HG03342 (cell line): Measurements from ENCODE around the gene SH3RF3.
A peak's percentile ranks its signal among the peaks of the same experiment; 100 is the strongest.
"Not testable (repeated sequence)": the region's sequence is repeated elsewhere in the genome, so short reads cannot be mapped to it uniquely, and the experiment has no call there.

ENCODE experiments used
- ATAC-seq: cut with Tn5 transposase; IDR thresholded peaks from one replicate; pipeline ENCODE4 v1.9.1; 2021; ENCODE audit warnings: mild to moderate bottlenecking, moderate library complexity; ENCODE audit not compliant: unreplicated experiment

Gene SH3RF3

DNA sequence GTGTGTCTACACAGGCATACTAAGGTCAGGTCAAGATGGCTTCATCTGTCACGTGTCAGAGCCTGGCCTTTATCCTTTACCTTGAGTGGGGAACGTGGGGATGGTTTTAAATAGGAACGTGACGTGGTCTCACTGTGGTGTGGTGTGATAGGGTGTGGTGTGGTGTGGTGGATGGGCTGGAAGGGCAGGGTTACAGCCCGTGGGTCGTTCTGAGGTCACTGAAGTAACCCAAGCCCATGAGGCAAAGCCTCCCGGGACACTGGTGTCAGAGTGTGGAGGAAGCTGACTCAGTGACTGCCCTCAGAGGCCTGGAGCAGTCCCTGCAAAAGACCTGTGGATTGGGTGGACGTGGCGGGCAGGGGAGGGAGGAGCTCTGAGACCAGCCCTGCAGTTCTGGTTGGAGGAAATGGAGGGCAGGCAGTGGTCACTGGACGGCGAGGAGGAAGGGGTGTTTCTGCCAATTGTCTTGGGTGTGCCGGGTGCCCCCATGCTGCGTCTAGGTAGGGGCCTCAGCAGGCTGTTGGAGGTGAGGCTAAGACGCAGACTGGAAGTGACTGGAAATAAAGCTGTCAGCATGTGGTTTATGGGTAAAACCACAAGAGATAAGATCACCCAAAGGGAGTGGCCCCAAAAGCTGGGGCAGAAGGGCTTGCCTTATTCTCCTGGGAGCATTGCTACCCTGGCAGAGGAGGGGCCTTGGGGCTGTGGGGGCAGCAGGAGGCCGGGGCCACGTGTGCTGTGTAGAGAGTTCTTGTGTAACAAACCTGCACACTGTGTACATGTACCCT, 84.8 kb downstream of the SH3RF3 start:
- ATAC-seq, result peak; percentile 60

DNA sequence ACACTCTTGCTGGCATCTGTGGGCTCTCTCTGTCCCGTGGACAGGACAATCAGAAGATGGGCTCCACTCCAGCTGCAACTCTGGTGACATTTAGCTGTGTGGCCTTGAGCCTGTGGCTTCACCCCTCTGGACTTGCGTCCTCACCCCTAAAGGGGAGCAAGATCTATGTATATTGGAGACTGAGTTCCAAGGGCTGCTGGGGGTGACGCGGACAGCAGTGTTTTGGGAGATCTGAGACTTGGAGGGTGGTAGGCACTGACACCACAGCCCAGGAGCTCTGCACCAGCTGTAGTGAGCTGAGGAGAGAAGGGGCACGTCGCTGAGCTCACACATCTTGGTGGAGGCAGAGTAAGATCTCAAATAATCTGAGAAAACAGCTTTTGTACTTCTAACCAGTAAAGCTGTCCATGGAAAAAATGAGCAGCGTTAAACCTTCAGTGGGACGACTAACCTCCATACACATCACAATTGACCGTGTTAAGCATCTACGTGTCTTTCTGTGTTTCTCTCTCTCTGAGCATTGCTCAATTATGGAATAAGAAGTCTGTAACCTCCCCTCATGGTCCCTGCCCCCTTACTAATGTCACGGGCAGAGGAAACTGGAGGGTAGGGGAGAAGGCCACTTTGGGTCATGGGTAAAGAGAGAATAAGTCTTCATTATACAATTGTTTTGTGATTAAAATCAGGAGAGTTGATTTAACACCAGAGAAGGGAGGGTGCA, 85.8 kb downstream of the SH3RF3 start:
- no peak for ATAC-seq

DNA sequence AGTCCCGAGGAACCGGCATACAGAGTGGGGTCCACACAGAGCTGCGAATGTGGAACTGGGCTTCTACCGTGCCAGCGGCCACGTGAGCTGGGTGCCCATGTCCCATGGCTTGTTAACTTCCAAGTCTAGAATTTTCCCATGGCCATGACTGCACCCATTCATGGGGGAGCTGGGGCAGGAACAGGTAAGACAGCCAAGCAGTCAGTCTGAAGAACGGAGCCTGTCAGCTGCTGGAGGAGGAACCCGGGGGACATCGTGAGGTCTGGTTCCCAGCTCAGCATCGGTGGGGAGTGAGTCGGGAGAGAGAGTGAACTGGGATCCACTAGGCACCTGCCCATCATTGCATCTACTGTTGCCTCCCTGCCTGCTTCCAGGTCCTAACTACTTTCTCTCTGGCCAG, 86.9 kb downstream of the SH3RF3 start:
- ATAC-seq, result no peak

DNA sequence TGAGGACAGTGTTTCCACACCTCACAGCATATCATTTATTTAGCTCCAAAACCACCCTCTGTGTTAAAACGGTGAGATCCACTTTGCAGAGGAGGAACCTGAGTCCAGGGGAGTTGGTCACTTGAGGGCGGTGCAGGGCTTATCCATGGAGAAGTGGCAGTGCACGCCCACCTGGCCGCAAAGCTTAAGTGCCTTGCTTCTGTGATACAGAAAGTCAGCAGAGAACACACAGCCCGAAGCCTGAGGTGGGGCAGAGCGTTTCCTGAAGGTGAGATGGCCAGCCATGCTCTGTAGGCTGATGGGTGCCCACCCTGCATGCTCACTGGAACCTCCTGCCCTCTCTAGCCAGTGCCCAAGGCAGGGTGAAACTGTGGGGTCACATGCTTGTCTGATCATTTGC, 87.3 kb downstream of the SH3RF3 start:
- ATAC-seq, result no peak

DNA sequence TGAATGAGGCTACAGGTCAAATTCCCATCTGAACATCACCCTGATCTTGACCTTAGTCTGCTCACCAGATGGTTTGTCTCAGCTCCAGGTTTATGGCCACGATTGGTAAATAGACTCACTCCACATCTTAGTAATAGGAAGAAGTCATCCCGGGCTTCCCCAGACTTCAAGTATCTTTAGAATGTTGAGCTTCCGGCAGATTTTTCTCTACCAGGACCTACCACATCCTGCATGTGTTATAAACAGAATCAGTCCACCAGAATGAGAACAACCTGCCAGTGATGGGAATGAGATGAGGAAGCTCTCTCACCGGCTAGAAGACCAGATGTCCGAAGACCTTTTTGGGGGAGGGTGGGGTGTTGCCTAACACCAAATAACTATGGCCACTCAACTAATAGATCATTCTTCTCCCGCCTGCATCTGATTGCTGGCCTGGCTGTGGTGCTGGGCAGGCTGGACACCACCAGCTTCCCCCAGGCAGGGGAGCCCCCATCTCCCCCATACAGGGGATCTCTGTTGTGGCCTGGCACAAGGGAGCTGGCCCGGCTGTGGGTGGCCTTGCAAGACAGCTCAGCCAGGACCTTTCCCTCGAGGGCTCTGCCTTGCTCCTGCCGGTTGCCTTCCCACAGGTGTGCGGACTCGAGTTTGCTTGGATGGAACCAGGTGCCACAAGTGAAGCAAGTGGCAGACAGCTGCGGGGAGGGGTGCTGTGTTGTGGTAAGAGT, 88.5 kb downstream of the SH3RF3 start:
- ATAC-seq, result no peak

DNA sequence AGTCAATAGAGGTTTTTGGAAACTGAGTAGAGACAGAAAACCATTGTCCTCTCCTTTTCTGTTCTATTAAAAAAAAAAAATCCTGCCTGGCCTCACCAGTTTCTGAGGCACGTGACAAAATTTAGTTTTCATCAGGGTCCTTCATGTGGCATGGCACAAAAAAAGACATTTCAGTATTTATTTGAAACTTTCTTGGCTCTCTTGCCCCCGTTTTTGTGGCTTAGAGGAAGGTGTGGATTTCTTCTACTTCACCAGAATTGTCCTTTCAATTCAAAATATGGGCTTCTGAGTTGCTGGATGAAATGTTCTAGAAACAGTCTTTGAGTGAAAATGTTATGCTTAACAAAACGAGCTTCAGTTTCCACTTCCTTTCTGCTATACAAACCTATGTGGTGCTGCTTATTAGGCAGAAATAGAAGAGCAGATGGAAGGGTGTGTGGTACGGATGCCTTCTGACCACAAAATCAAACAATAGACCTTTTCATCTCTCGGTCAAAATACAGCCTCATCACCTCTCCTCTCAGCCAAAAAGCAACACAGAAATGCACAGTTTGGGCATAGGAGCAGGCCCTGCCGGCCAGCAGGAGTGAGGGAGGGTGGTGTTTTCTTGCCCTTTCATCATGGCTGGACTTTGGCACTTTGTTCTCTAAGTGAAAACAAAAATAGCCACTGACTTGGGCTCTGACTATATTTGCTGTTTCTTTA, 89.2 kb downstream of the SH3RF3 start:
- ATAC-seq, result no peak

DNA sequence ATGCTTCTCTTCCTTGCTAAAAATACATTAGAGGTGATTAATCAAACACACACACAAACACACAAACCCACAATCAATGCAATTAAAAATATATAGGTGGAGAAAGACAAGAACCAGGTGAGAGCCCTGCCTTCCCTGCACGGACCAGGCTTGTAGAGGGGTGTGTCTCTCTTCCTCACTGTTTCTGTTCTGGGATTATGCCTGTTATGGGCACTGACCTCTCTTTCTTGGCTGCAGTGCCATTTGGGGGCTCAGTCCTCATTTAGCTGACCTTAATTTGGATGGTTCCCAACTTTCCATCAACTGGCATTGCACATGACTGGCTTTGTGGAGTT, 89.8 kb downstream of the SH3RF3 start:
- ATAC-seq, result no peak

DNA sequence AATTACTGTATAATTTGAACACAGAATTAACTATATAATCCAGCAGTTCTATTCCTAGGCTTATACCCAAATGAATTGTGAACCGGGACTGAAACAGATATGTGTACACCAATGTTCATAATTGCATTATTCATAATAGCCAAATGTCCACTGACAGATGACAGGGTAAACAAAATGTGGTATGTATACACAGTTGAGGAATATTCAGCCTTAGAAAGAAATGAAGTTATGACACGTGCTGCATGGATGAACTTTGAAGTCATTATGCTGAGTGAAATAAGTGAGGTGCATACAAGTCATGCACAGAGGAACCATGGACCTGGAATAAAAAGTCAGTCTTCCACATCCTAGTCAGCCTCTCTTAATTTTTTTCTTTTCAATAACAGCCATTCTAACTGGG, 91.9 kb downstream of the SH3RF3 start:
- ATAC-seq, result no peak

DNA sequence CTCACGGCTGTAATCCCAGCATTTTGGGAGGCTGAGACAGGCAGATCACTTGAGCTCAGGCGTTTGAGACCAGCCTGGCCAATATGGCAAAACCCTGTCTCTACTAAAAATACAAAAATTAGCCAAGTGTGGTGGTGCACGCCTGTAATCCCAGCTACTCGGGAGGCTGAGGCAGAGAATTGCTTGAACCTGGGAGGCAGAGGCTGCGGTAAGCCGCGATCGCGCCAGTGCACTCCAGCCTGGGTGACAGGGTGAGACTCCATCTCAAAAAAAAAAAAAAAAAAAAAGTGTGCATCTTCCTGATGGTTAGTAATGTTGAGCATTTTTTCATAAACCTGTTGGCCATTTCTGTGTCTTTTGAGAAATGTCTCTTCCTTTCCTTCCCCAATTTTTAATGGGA, 92.3 kb downstream of the SH3RF3 start:
- not testable (repeated sequence) for ATAC-seq

DNA sequence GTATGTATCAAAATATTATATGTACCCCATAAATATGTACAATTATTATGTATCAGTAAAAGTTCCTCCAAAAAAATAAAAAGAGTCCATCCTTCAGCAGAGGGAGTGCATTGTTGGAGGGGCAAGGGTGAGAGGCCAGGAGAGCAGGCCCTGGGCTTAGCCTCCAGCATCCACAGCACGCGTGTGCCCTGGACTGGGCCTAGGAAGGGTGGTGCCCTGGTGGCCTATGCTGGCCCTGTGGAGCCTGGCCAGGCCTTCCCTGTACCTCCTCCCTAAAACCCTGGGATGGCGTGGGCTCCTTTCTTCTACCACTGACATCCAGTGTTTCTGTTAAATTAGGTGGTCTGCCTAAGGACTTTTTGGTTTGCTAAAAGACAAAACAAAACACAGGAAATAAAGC, 93.4 kb downstream of the SH3RF3 start:
- ATAC-seq, result no peak

DNA sequence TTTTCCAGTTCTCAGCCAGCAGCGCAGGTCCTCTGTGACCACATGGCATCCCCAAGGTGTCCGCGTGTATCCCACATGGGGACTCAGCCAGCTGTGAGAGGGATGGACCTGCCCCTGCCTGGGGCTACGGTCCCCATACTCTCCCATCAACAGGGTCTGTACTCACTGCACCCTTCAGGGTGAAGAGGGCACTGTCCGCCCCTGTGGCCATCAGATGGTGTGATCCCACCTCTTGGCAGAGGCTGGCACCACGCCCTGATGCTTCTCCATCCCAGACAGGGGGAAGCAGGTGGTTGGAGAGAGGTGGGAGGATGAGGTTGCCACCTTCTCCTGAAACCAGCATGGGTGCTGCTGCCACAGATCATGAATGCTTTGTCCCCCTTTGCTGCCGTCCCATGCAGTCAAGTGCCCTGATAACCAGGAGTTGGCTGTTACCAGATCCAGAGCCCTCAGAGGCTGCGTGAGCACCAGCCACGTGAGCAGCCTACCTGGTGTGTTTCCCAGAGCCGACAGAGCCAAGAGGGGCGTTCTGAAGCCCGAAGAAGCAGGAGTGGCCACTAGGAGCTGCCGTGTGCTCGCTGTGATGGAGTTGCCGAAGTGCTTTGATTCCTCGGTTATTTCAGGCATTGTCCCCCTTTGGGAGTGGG, 93.9 kb downstream of the SH3RF3 start:
- no peak for ATAC-seq

DNA sequence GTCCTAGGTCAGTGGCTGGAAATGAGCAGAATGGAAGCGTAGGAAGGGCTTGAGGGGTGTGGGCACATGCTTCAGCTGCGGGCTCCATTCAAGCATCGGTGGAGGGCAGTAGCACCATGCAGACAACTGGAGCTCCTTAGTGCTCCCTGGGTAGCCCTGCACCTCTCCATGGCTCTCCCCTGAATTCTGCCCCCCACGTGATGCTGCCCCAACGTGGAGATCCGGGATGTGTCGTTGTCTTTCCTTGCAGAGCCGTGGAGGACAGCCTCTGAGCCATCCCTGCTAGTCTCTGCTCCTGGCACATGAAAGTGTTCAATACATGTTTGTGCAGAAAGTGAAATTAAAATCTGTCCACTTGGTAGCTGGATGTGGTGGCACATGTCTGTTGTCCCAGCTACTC, 94.5 kb downstream of the SH3RF3 start:
- no peak for ATAC-seq

DNA sequence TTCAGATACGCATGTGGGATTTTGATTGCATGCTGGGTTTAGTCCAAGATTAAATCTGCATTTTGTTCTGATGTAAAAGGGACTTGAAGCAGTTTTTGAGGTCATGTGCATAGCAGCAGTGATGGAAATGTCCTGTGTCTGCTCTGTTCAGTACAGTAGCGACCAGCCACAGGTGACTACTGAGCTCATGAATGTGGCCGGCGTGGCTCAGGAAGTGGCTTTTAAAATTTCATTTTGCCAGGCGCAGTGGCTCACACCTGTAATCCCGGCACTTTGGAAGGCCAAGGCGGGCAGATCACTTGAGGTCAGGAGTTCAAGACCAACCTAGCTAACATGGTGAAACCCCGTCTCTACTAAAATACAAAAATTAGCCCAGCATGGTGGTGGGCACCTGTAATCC, 95.3 kb downstream of the SH3RF3 start:
- not testable (repeated sequence) for ATAC-seq

DNA sequence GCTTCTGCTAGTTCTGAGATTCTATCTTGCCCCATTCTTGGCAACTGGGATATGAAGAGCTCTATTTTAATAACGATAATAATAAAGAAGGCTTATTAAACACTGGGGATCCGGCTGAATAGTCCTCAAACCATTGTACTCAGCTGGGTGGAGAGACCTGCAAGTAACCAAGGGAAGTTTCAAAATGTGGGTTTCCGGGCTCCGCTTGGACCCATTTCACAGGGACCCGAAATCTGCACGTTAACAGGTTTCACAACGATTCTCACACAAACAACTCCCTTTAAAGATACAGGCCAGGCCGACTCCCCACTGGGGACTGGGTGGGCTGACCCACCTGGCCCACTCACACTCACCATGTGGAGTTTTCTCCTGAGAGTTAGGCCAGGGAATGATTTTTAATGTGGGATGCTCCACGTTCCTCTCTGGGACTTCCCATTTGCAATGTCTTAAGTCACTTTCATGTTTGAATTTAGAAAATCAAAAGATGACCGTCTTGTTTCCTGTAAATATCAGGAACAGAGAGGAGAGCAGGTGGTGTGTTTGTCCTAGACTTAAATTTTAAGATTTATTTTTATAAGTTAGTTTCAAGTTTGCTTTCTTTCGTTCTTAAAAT, 96.3 kb downstream of the SH3RF3 start:
- ATAC-seq, result no peak

DNA sequence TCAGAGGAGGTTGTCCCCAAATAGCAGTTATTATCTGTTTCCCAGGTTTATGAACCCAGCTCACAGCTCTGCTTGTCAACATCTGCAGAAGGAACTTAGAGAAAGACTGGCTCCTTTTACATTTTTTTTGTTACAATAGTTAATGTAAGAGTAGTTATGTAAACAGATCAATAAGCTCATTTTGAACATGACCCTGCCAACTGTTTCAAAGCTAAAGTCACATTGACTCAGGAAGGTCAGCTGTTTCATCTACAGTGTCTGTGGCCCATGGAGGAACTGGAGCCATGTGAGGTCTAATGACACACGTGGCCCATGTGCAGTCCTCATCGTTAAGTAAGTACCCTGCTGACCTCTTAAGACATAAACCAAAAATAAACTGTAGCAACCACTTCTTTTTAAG, 97.1 kb downstream of the SH3RF3 start:
- ATAC-seq, result no peak

DNA sequence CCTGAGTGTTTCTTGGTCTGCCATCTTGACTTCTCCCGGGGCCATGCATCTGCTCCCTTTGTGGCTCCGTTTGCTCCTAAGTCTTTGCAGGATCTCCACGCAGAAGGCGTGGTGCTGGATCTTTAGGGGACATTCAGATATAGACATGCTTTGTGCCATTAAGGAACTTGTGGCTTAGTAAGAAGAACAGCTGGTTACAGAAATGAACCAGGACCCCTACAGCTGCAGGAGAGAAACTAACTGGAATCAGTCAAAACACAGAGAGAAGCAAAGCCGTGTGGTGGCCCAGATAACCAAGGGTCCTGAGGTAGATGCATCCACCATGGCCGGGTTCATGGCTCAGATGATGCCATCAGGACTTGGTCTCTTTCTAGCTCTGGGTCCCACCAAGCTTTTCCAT, 97.6 kb downstream of the SH3RF3 start:
- no peak for ATAC-seq

DNA sequence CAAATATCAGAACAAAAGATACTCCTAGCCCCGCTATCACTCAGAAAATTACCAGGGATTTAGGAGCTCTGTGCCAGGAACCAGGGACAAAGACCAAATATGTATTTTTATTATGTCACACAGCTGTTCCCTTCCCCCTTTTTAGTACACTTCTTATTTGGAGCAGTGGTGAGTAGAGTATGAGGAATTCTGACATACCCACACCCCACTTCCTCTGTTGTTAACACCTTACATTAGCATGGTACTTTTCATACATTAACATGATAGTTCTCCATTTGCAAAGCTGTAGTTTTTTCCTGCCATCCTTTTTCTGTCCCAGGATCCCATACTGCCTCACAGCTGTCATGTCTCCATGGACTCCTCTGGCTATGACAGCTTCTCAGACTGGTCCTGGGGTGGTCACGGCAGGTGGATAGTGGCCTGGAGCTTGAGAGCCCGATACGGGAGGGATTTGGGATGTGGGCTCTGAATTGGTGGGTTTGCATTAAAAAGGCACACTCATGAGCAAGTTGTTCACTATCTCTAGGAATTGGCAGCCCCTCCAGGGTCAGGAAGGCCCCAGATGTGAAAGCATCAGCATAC, 100.2 kb downstream of the SH3RF3 start:
- no peak for ATAC-seq

DNA sequence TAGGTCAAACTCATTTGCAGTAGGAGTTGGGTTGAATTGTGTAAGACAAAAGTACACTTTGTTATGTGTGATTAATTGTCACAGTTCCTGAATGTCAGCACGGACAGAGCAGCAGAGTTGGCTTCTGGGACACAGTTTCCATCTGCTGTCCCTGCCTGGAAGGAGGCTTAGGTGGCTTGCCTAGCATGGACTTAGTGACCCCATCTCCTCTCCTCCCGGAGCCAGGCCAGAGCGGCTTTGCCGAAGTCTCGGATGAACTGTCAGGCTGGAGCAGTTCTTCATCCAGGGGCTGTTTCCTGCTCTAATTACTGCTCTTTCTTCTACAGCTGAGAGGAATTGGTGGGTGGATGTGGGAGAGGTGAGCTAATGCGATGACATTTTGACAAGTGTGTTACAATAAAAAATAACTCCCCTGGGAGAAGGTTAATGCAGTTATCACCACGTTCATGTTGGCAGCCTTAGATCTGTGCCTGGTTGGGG, 102.0 kb downstream of the SH3RF3 start:
- ATAC-seq, result no peak

DNA sequence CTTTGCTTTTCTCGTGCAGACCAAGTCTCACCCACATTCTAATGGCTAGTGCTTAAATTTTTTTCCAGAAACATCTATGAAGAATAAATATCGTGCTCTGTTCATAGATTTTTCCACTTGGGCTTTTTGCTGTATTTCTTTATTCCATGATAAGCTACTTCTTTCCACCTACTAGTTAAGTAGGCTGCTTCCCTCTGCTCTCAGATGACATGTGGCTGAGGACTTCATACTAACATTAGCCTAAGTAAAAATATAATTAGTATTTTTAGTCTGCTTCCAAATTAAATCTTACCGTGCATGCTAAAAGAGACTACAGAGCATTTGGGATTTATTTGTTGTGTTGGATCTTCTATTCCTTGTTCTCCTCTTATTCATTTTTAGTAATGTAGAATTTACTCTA, 102.4 kb downstream of the SH3RF3 start:
- no peak for ATAC-seq
